K562 (cell line): Measurements from ENCODE around the gene PTPRZ1. TPM values are rescaled to one million over a fixed set of nuclear protein-coding genes. Genes with fewer than 3 reads are reported as not detected.

Experiments
- ATAC-seq: fragments of 200-7000 bp; cut with Tn5 transposase; 3 replicates; pipeline ENCODE4 v1.9.1; 2020; ENCODE audit warnings: moderate library complexity
- BruUV-seq: library from RNA; stranded (reverse); fragments of 400-500 nt; replicated peaks from 2 replicates; lab custom pipeline; 2021; lab: Mats Ljungman, UMichigan
- CTCF ChIA-PET: fragments of 300-600 bp; formaldehyde crosslinking; extraction: SDS; loops from one replicate; lab custom pipeline; 2021; ENCODE audit warnings: low intra/inter-chr PET ratio; lab: Yijun Ruan, JAX
- POLR2A ChIA-PET: fragments of 300-600, 350-650 bp; sonication (Branson Sonifier 250); formaldehyde crosslinking; extraction: SDS; loops from one replicate; lab custom pipeline; 2021; ENCODE audit warnings: antibody characterized with exemption, inconsistent platforms; lab: Yijun Ruan, JAX
- DNase-seq, 4 experiments: peaks; one replicate each; pipeline versions ENCODE4 v3.0.0 to v3.0.0-alpha.2; 2011 to 2018; ENCODE audit warnings: low spot score in 3 of 4, mixed read lengths in 3 of 4; ENCODE audit errors: extremely low read depth in 1 of 4
- FAIRE-seq: peaks from 2 replicates; lab custom pipeline; 2011; peaks lifted over from hg19 to GRCh38; lab: Jason Lieb, UNC
- H2AFZ ChIP-seq: 2 replicates; pipeline ENCODE4 v1.6.0; 2011; ENCODE audit warnings: low read depth, low read length, control low read depth, inconsistent platforms
- H3K27ac ChIP-seq: fragments of 200-600 bp; 3 replicates; pipeline ENCODE4 v1.8.0; 2011; ENCODE audit warnings: low read depth, mild to moderate bottlenecking, control low read depth, inconsistent platforms, low read length, moderate library complexity, mixed read lengths; ENCODE audit errors: extremely low read depth
- H3K27me3 ChIP-seq, 2 experiments: fragments of 300-600 bp in 1 of 2; 2 replicates in 1 of 2; 3 replicates in 1 of 2; pipeline versions ENCODE4 v1.6.0 to v1.8.0; 2011; ENCODE audit warnings: inconsistent platforms in 2 of 2, low read length in 2 of 2, mild to moderate bottlenecking in 1 of 2, mixed read lengths in 1 of 2, moderate library complexity in 1 of 2; ENCODE audit not compliant: control insufficient read depth in 2 of 2, insufficient read depth in 2 of 2
- H3K36me3 ChIP-seq: fragments of 300-600 bp; 3 replicates; pipeline ENCODE4 v1.8.0; 2011; ENCODE audit warnings: mild to moderate bottlenecking, low read length, inconsistent platforms; ENCODE audit not compliant: control insufficient read depth, insufficient read depth
- H3K4me1 ChIP-seq, 2 experiments: fragments of 200-600 bp in 1 of 2; replicated peaks in 1 of 2; 2 replicates in 1 of 2; 3 replicates in 1 of 2; pipeline versions ENCODE4 v1.5.1 to v1.8.0; 2011; ENCODE audit warnings: inconsistent platforms in 2 of 2, low read length in 2 of 2, mild to moderate bottlenecking in 1 of 2, mixed read lengths in 1 of 2, moderate library complexity in 1 of 2; ENCODE audit not compliant: control insufficient read depth in 2 of 2, insufficient read depth in 2 of 2
- H3K4me2 ChIP-seq: 2 replicates; pipeline ENCODE4 v1.6.1; 2011; ENCODE audit warnings: low read length, control low read depth, inconsistent platforms, mixed read lengths; ENCODE audit not compliant: insufficient read depth
- H3K4me3 ChIP-seq: fragments of 200-600 bp; sonication (generic), shearing (Covaris generic); 2 replicates; pipeline ENCODE4 v1.5.1; 2016; ENCODE audit warnings: control low read depth, inconsistent platforms
- H3K79me2 ChIP-seq: fragments of 200-600 bp; 3 replicates; pipeline ENCODE4 v1.8.0; 2011; ENCODE audit warnings: low read length, inconsistent platforms; ENCODE audit not compliant: control insufficient read depth, insufficient read depth
- H3K9ac ChIP-seq, 2 experiments: 2 replicates each; pipeline versions ENCODE4 v1.6.0 to v1.6.1; 2011; ENCODE audit warnings: low read depth in 2 of 2, low read length in 2 of 2, control low read depth in 1 of 2, inconsistent platforms in 1 of 2, mild to moderate bottlenecking in 1 of 2, mixed read lengths in 1 of 2; ENCODE audit not compliant: insufficient read depth in 1 of 2
- H3K9me1 ChIP-seq: one replicate; pipeline ENCODE4 v1.6.0; 2011; ENCODE audit warnings: inconsistent platforms, mild to moderate bottlenecking, low read length, moderate library complexity; ENCODE audit not compliant: control insufficient read depth, insufficient read depth
- H3K9me3 ChIP-seq: replicated peaks from 2 replicates; pipeline ENCODE4 v1.5.1; 2011; ENCODE audit warnings: low read depth, low read length, inconsistent platforms; ENCODE audit not compliant: control insufficient read depth, insufficient read depth
- H4K20me1 ChIP-seq: replicated peaks from 2 replicates; pipeline ENCODE4 v1.6.1; 2011; ENCODE audit warnings: low read length, inconsistent platforms, mixed read lengths; ENCODE audit not compliant: control insufficient read depth, insufficient read depth
- ARID3B ChIP-seq: fragments of 250-450 bp; sonication (Bioruptor Pico); IDR thresholded peaks from 2 replicates; pipeline ENCODE4 v1.4.0; 2020; ENCODE audit warnings: borderline replicate concordance
- CCAR2 ChIP-seq: fragments of 200-400 bp; formaldehyde crosslinking; IDR thresholded peaks from 2 replicates; pipeline ENCODE4 v1.6.1; 2017; ENCODE audit warnings: mild to moderate bottlenecking, low read depth, low read length
- CHCHD3 ChIP-seq: fragments of 250-450 bp; sonication (Bioruptor Pico); IDR thresholded peaks from 2 replicates; pipeline ENCODE4 v2.1.2; 2022; ENCODE audit warnings: mild to moderate bottlenecking
- GTF2A2 ChIP-seq: IDR thresholded peaks from 2 replicates; pipeline ENCODE4 v1.6.1; 2016; ENCODE audit warnings: mild to moderate bottlenecking, missing genetic modification characterization, missing compliant biosample characterization
- JUN ChIP-seq, 2 experiments: sonication (generic) in 1 of 2; formaldehyde crosslinking in 1 of 2; IDR thresholded peaks; 2 replicates each; pipeline versions ENCODE4 v1.6.1 to v1.8.0; 2012 to 2022; ENCODE audit warnings: borderline replicate concordance in 2 of 2, mild to moderate bottlenecking in 2 of 2, improper control_type of control experiment in 1 of 2, low read depth in 1 of 2, low read length in 1 of 2, missing genetic modification reagents in 1 of 2
- KAT7 ChIP-seq: sonication (generic); formaldehyde crosslinking; IDR thresholded peaks from 2 replicates; pipeline ENCODE4 v1.8.0; 2022; ENCODE audit warnings: missing genetic modification reagents, mild to moderate bottlenecking, borderline replicate concordance
- MCM5 ChIP-seq: fragments of 450-650 bp; IDR thresholded peaks from 2 replicates; pipeline ENCODE4 v1.6.1; 2016; ENCODE audit warnings: low read depth
- MLLT1 ChIP-seq, 2 experiments: fragments of 450-650 bp; IDR thresholded peaks; 2 replicates each; pipeline ENCODE4 v1.6.1; 2016
- NR2C1 ChIP-seq, 2 experiments: fragments of 450-650 bp; IDR thresholded peaks; 2 replicates each; pipeline ENCODE4 v1.6.1; 2017; ENCODE audit warnings: mild to moderate bottlenecking in 2 of 2, antibody characterized with exemption in 1 of 2, inconsistent platforms in 1 of 2, missing compliant biosample characterization in 1 of 2, missing genetic modification characterization in 1 of 2
- OTX1 ChIP-seq: fragments of 450-650 bp; formaldehyde crosslinking; IDR thresholded peaks from 2 replicates; pipeline ENCODE4 v1.4.0; 2022; ENCODE audit warnings: mild to moderate bottlenecking
- SMARCB1 ChIP-seq: IDR thresholded peaks from 2 replicates; pipeline ENCODE4 v1.6.1; 2011; ENCODE audit warnings: improper control_type of control experiment, low read depth; ENCODE audit not compliant: insufficient read length
- TRIM24 ChIP-seq, 2 experiments: fragments of 450-650 bp; IDR thresholded peaks; 2 replicates each; pipeline ENCODE4 v1.6.1; 2016
- USF2 ChIP-seq: sonication (generic); formaldehyde crosslinking; IDR thresholded peaks from 2 replicates; pipeline ENCODE4 v1.5.0; 2020; ENCODE audit warnings: missing genetic modification reagents
- ZC3H11A ChIP-seq: IDR thresholded peaks from 2 replicates; pipeline ENCODE4 v1.6.1; 2012; ENCODE audit warnings: low read depth, low read length, improper control_type of control experiment
- ZNF253 ChIP-seq: fragments of 250-450 bp; sonication (Bioruptor Pico); conservative IDR thresholded peaks from 2 replicates; pipeline ENCODE4 v1.6.1; 2021; ENCODE audit warnings: mild to moderate bottlenecking
- ZNF449 ChIP-seq: fragments of 250-450 bp; sonication (Bioruptor Pico); IDR thresholded peaks from 2 replicates; pipeline ENCODE4 v1.8.0; 2022; ENCODE audit warnings: moderate library complexity, mild to moderate bottlenecking, inconsistent platforms
- ZNF707 ChIP-seq: fragments of 250-450 bp; sonication (Bioruptor Pico); conservative IDR thresholded peaks from 2 replicates; pipeline ENCODE4 v1.8.0; 2022; ENCODE audit warnings: inconsistent platforms, mild to moderate bottlenecking, moderate library complexity
- WGBS: fragments of 100-300 bp; shearing (Covaris generic); methylation state at CpG from one replicate; pipeline ENCODE4 v1.1.6; 2016; ENCODE audit warnings: low coverage, mixed read lengths; ENCODE audit not compliant: insufficient coverage; ENCODE audit errors: missing lambda C conversion rate; 5-methylcytosine and 5-hydroxymethylcytosine counted together
- in situ Hi-C: fragments of 300-500 bp; cut with MboI; formaldehyde crosslinking; loops from 4 replicates; pipeline ENCODE4 v1.15.0; 2018; ENCODE audit warnings: inconsistent platforms, mixed read lengths
- intact Hi-C: fragments of 100-400 bp; cut with micrococcal nuclease; formaldehyde crosslinking; loops from 2 replicates; pipeline ENCODE4 v1.14.2; 2022
- polyA plus RNA-seq, 8 experiments: library from polyadenylated mRNA; depleted of rRNA in 4 of 8; stranded (reverse) in 5 of 8; unstranded in 3 of 8; fragments of >200 nt; fragmentation: Nextera tagmentation in 2 of 8; fragmentation: Illumina TruSeq in 1 of 8; extraction: Ambion mirVana in 2 of 8; extraction: Trizol in 1 of 8; gene quantifications; 2 replicates each; pipeline versions ENCODE4 v1.2.1 to v1.2.3, GENCODE V29; 2011 to 2014; ENCODE audit warnings: inconsistent platforms in 1 of 8, missing spikeins in 1 of 8
- total RNA-seq, 7 experiments: library from RNA; depleted of rRNA in 6 of 7; stranded (reverse); fragments of >200 nt in 6 of 7; fragmentation: Illumina TruSeq in 2 of 7; extraction: Trizol in 2 of 7; gene quantifications; 2 replicates each; pipeline versions ENCODE4 v1.2.1 to v1.2.3, GENCODE V29; 2011 to 2021; ENCODE audit warnings: low replicate concordance in 1 of 7

PTPRZ1 gene
- total and polyA plus RNA-seq, 9 of the 15 experiments (the other 6 are each of a cell fraction or from before 2014, with no cell fraction given) = 0.04 TPM; not detected in 7

GRCh38 chr7:122059542-122059941, 186.6 kb downstream of the PTPRZ1 start:
- H3K4me1 ChIP-seq = no peaks in the 10 kb centered on the region
- H3K4me3 ChIP-seq = no peak overlapping the region
- H3K79me2 ChIP-seq = no peaks in the 10 kb centered on the region
- no peak for ATAC-seq
- H3K4me2 ChIP-seq = no peak overlapping the region
- TF ChIP-seq CHCHD3 (CRISPR knock-in tag) (no peak), ZNF449 (CRISPR knock-in tag) (no peak), MLLT1 (IDR thresholded peaks at IDR 0.05) (no peak), USF2 (CRISPR knock-in tag) (no peak), JUN (IDR thresholded peaks at IDR 0.05; ENCODE audit: borderline replicate concordance, low read depth, low read length) (no peak), JUN (CRISPR knock-in tag; IDR thresholded peaks at IDR 0.05; ENCODE audit: borderline replicate concordance) (no peak), ARID3B (CRISPR knock-in tag) (no peak), TRIM24 (IDR thresholded peaks at IDR 0.05) (no peak), SMARCB1 (no peak), MCM5 (no peak), ZNF707 (CRISPR knock-in tag) (no peak), NR2C1 (IDR thresholded peaks at IDR 0.05) (no peak), NR2C1 (tag; IDR thresholded peaks at IDR 0.05) (no peak), KAT7 (no peak), ZNF253 (CRISPR knock-in tag) (no peak), OTX1 (CRISPR knock-in tag) (no peak), CCAR2 (no peak), GTF2A2 (tag) (no peak), ZC3H11A (no peak)
- no peak overlapping the region for H3K9ac ChIP-seq
- in situ Hi-C loops = no loop called here
- H3K9me1 ChIP-seq = no peaks in the 10 kb centered on the region
- H3K27me3 ChIP-seq = no peaks in the 10 kb centered on the region
- no peaks in the 10 kb centered on the region for H3K9me3 ChIP-seq
- intact Hi-C loops = no loop called here
- no TSS peak for BruUV-seq
- no peak overlapping the region for H3K27ac ChIP-seq
- CTCF ChIA-PET = no interaction called here
- FAIRE-seq = no peak
- POLR2A ChIA-PET = no interaction called here
- H2AFZ ChIP-seq = no peak overlapping the region
- no peaks in the 10 kb centered on the region for H4K20me1 ChIP-seq
- no peak for DNase-seq
- 0% methylated on average over 4 of the region's 4 CpGs for WGBS
- no peaks in the 10 kb centered on the region for H3K36me3 ChIP-seq
